ENCODE measurements around the gene CDK5RAP3.

The CDK5RAP3 gene

GRCh38 chr17:47949197-47949759 lies 21.6 kb upstream of the CDK5RAP3 start:
- Histone ChIP-seq H2AFZ (ENCODE audit: insufficient read depth, low read length, poor library complexity) (peak overlapping the region; percentile 21), H3K27ac (ENCODE audit: low read depth, low read length) (no peak overlapping the region), H4K91ac (ENCODE audit: low read depth, low read length) (peak overlapping the region; percentile 1), H3K18ac (ENCODE audit: low read length) (no peak overlapping the region), H3K23ac (ENCODE audit: low read length) (no peak overlapping the region), H2BK5ac (ENCODE audit: low read depth, low read length, poor library complexity) (no peak overlapping the region), H3K4me2 (ENCODE audit: low read length) (peak overlapping the region; percentile 42), H3K79me1 (ENCODE audit: low read length) (no peaks in the 10 kb centered on the region), H2BK12ac (ENCODE audit: low read length) (no peak overlapping the region), H4K12ac (ENCODE audit: low read depth, low read length) (peak overlapping the region; percentile 37), H3K36me3 (ENCODE audit: control insufficient read depth in 1 of 2, insufficient read depth in 2 of 2, low read length in 2 of 2) (no peaks in the 10 kb centered on the region), H3K4me1 (ENCODE audit: control insufficient read depth in 1 of 2, insufficient read depth in 2 of 2, low read length in 2 of 2) (peaks cover 0 to 2% of the 10 kb centered on the region in 2 experiments), H2AK5ac (ENCODE audit: low read length) (no peak overlapping the region), H3K14ac (ENCODE audit: low read length) (peak overlapping the region; percentile 19), H3K4me3 (ENCODE audit: low read depth, low read length) (no peak overlapping the region), H2BK120ac (ENCODE audit: insufficient read depth, low read length, poor library complexity) (no peak overlapping the region), H3K27me3 (ENCODE audit: insufficient read depth, low read length) (no peaks in the 10 kb centered on the region), H3K79me2 (ENCODE audit: control insufficient read depth, insufficient read depth, low read length, poor library complexity) (no peaks in the 10 kb centered on the region), H3K9me3 (ENCODE audit: insufficient read depth, low read depth, low read length) (no peaks in the 10 kb centered on the region), H3K4ac (ENCODE audit: low read depth, low read length) (no peak overlapping the region), H3K9ac (ENCODE audit: low read length) (no peak overlapping the region), H4K8ac (ENCODE audit: low read depth, low read length) (peak overlapping the region; percentile 81)
- DNase-seq, result peak; percentile 54 to 74
- WGBS (ENCODE audit: extremely low coverage, insufficient coverage, insufficient read length), result no CpG with 5 or more reads among the region's 22 CpGs

- Histone ChIP-seq H3K14ac (ENCODE audit: low read length) (no peak overlapping the region), H2AFZ (ENCODE audit: insufficient read depth, low read length, poor library complexity) (no peak overlapping the region), H4K12ac (ENCODE audit: low read depth, low read length) (peak overlapping the region; percentile 37), H3K4me1 (ENCODE audit: control insufficient read depth in 1 of 2, insufficient read depth in 2 of 2, low read length in 2 of 2) (peaks cover 0 to 2% of the 10 kb centered on the region in 2 experiments), H3K4me3 (ENCODE audit: low read depth, low read length) (no peak overlapping the region), H3K23ac (ENCODE audit: low read length) (no peak overlapping the region), H2BK120ac (ENCODE audit: insufficient read depth, low read length, poor library complexity) (no peak overlapping the region), H2AK5ac (ENCODE audit: low read length) (no peak overlapping the region), H2BK5ac (ENCODE audit: low read depth, low read length, poor library complexity) (no peak overlapping the region), H3K18ac (ENCODE audit: low read length) (no peak overlapping the region), H3K4ac (ENCODE audit: low read depth, low read length) (no peak overlapping the region), H3K27me3 (ENCODE audit: insufficient read depth, low read length) (no peaks in the 10 kb centered on the region), H4K91ac (ENCODE audit: low read depth, low read length) (no peak overlapping the region), H3K36me3 (ENCODE audit: control insufficient read depth in 1 of 2, insufficient read depth in 2 of 2, low read length in 2 of 2) (no peaks in the 10 kb centered on the region), H3K9me3 (ENCODE audit: insufficient read depth, low read depth, low read length) (no peaks in the 10 kb centered on the region), H3K4me2 (ENCODE audit: low read length) (no peak overlapping the region), H4K8ac (ENCODE audit: low read depth, low read length) (peak overlapping the region; percentile 81), H3K79me2 (ENCODE audit: control insufficient read depth, insufficient read depth, low read length, poor library complexity) (no peaks in the 10 kb centered on the region), H3K27ac (ENCODE audit: low read depth, low read length) (no peak overlapping the region), H3K9ac (ENCODE audit: low read length) (no peak overlapping the region), H2BK12ac (ENCODE audit: low read length) (no peak overlapping the region), H3K79me1 (ENCODE audit: low read length) (no peaks in the 10 kb centered on the region)
- no peak for DNase-seq
- WGBS (ENCODE audit: extremely low coverage, insufficient coverage, insufficient read length), result no CpG with 5 or more reads among the region's 3 CpGs
Measured at GRCh38 chr17:47949946-47950345, 21.0 kb upstream of the CDK5RAP3 start.

- H3K14ac ChIP-seq (ENCODE audit: low read length), result no peak overlapping the region
- no peak overlapping the region for H2AFZ ChIP-seq (ENCODE audit: insufficient read depth, low read length, poor library complexity)
- no peak overlapping the region for H3K9ac ChIP-seq (ENCODE audit: low read length)
- no peak overlapping the region for H2AK5ac ChIP-seq (ENCODE audit: low read length)
- no peak for DNase-seq
- no peaks in the 10 kb centered on the region for H3K79me2 ChIP-seq (ENCODE audit: control insufficient read depth, insufficient read depth, low read length, poor library complexity)
- H3K27me3 ChIP-seq (ENCODE audit: insufficient read depth, low read length), result no peaks in the 10 kb centered on the region
- no peak overlapping the region for H4K8ac ChIP-seq (ENCODE audit: low read depth, low read length)
- no peaks in the 10 kb centered on the region for H3K36me3 ChIP-seq (ENCODE audit: control insufficient read depth in 1 of 2, insufficient read depth in 2 of 2, low read length in 2 of 2)
- no peak overlapping the region for H3K27ac ChIP-seq (ENCODE audit: low read depth, low read length)
- no peaks in the 10 kb centered on the region for H3K79me1 ChIP-seq (ENCODE audit: low read length)
- H2BK120ac ChIP-seq (ENCODE audit: insufficient read depth, low read length, poor library complexity), result no peak overlapping the region
- no peaks in the 10 kb centered on the region for H3K9me3 ChIP-seq (ENCODE audit: insufficient read depth, low read depth, low read length)
- H3K4me2 ChIP-seq (ENCODE audit: low read length), result no peak overlapping the region
- peaks cover 0 to 2% of the 10 kb centered on the region in 2 experiments for H3K4me1 ChIP-seq (ENCODE audit: control insufficient read depth in 1 of 2, insufficient read depth in 2 of 2, low read length in 2 of 2)
- no peak overlapping the region for H2BK5ac ChIP-seq (ENCODE audit: low read depth, low read length, poor library complexity)
- H4K12ac ChIP-seq (ENCODE audit: low read depth, low read length), result no peak overlapping the region
- no peak overlapping the region for H3K4ac ChIP-seq (ENCODE audit: low read depth, low read length)
- no peak overlapping the region for H4K91ac ChIP-seq (ENCODE audit: low read depth, low read length)
- no CpG with 5 or more reads among the region's 4 CpGs for WGBS (ENCODE audit: extremely low coverage, insufficient coverage, insufficient read length)
- H3K18ac ChIP-seq (ENCODE audit: low read length), result no peak overlapping the region
- H3K23ac ChIP-seq (ENCODE audit: low read length), result no peak overlapping the region
- H3K4me3 ChIP-seq (ENCODE audit: low read depth, low read length), result no peak overlapping the region
- no peak overlapping the region for H2BK12ac ChIP-seq (ENCODE audit: low read length)
Measured at GRCh38 chr17:47950448-47950847, 20.5 kb upstream of the CDK5RAP3 start.

- Histone ChIP-seq H3K79me1 (ENCODE audit: low read length) (no peaks in the 10 kb centered on the region), H3K4me2 (ENCODE audit: low read length) (no peak overlapping the region), H2BK5ac (ENCODE audit: low read depth, low read length, poor library complexity) (no peak overlapping the region), H3K9ac (ENCODE audit: low read length) (no peak overlapping the region), H3K36me3 (ENCODE audit: control insufficient read depth in 1 of 2, insufficient read depth in 2 of 2, low read length in 2 of 2) (no peaks in the 10 kb centered on the region), H2AFZ (ENCODE audit: insufficient read depth, low read length, poor library complexity) (no peak overlapping the region), H2BK12ac (ENCODE audit: low read length) (no peak overlapping the region), H3K9me3 (ENCODE audit: insufficient read depth, low read depth, low read length) (no peaks in the 10 kb centered on the region), H3K79me2 (ENCODE audit: control insufficient read depth, insufficient read depth, low read length, poor library complexity) (no peaks in the 10 kb centered on the region), H4K12ac (ENCODE audit: low read depth, low read length) (no peak overlapping the region), H4K91ac (ENCODE audit: low read depth, low read length) (no peak overlapping the region), H3K27me3 (ENCODE audit: insufficient read depth, low read length) (no peaks in the 10 kb centered on the region), H2BK120ac (ENCODE audit: insufficient read depth, low read length, poor library complexity) (no peak overlapping the region), H2AK5ac (ENCODE audit: low read length) (no peak overlapping the region), H3K23ac (ENCODE audit: low read length) (no peak overlapping the region), H3K27ac (ENCODE audit: low read depth, low read length) (no peak overlapping the region), H3K4me3 (ENCODE audit: low read depth, low read length) (no peak overlapping the region), H3K18ac (ENCODE audit: low read length) (no peak overlapping the region), H3K4ac (ENCODE audit: low read depth, low read length) (no peak overlapping the region), H3K14ac (ENCODE audit: low read length) (no peak overlapping the region), H3K4me1 (ENCODE audit: control insufficient read depth in 1 of 2, insufficient read depth in 2 of 2, low read length in 2 of 2) (peaks cover 5 to 9% of the 10 kb centered on the region in 2 experiments), H4K8ac (ENCODE audit: low read depth, low read length) (no peak overlapping the region)
- DNase-seq, result no peak
- no CpG with 5 or more reads among the region's 12 CpGs for WGBS (ENCODE audit: extremely low coverage, insufficient coverage, insufficient read length)
Measured at GRCh38 chr17:47952171-47953021, 18.5 kb upstream of the CDK5RAP3 start.
